GM12865 (cell line): ENCODE measurements around the gene FMN2.

Experiments used
- DNase-seq: peaks from one replicate; pipeline ENCODE4 v3.0.0; 2010; ENCODE audit warnings: low read depth
- H3K4me3 ChIP-seq: 2 replicates; pipeline ENCODE4 v1.5.1; 2011; ENCODE audit warnings: mild to moderate bottlenecking, low read depth, low read length, control low read depth
- CTCF ChIP-seq: IDR thresholded peaks from 2 replicates; pipeline ENCODE4 v1.5.1; 2011; ENCODE audit warnings: low read length, control low read depth, low read depth, inconsistent platforms; ENCODE audit not compliant: insufficient read depth; ENCODE audit errors: missing control alignments

The FMN2 gene

GRCh38 chr1:240401731-240402130, 310.0 kb downstream of the FMN2 start:
- TF ChIP-seq CTCF: no peak
- no peak overlapping the region for H3K4me3 ChIP-seq
- DNase-seq: no peak

- TF ChIP-seq CTCF: no peak
- H3K4me3 ChIP-seq: no peak overlapping the region
- no peak for DNase-seq
These were observed 310.6 kb downstream of the FMN2 start for GRCh38 chr1:240402326-240402725.

- no peak overlapping the region for H3K4me3 ChIP-seq
- DNase-seq: no peak
- no peak for TF ChIP-seq CTCF
These were observed 312.6 kb downstream of the FMN2 start for GRCh38 chr1:240404286-240404685.

- DNase-seq: no peak
- TF ChIP-seq CTCF: no peak
- no peak overlapping the region for H3K4me3 ChIP-seq
These were observed 314.1 kb downstream of the FMN2 start for GRCh38 chr1:240405751-240406150.

- no peak for DNase-seq
- TF ChIP-seq CTCF: no peak
- H3K4me3 ChIP-seq: no peak overlapping the region
These were observed 315.7 kb downstream of the FMN2 start for GRCh38 chr1:240407407-240407806.

- no peak for DNase-seq
- TF ChIP-seq CTCF: no peak
- H3K4me3 ChIP-seq: no peak overlapping the region
These were observed 317.9 kb downstream of the FMN2 start for GRCh38 chr1:240409615-240410014.

GRCh38 chr1:240413732-240414131, 322.0 kb downstream of the FMN2 start:
- H3K4me3 ChIP-seq: no peak overlapping the region
- DNase-seq: no peak
- TF ChIP-seq CTCF: no peak
